ENCODE measurements around the gene PSD4.

Gene PSD4

GRCh38 chr2:113209646-113210171, 35.9 kb downstream of the PSD4 start:
- DNase-seq: no peak

GRCh38 chr2:113211226-113212105, 37.7 kb downstream of the PSD4 start:
- DNase-seq: no peak

GRCh38 chr2:113212245-113213060, 38.7 kb downstream of the PSD4 start:
- DNase-seq: peak; percentile 29

- no peak for DNase-seq
Measured at GRCh38 chr2:113213061-113213930, 39.5 kb downstream of the PSD4 start.

- no peak for DNase-seq
Measured at GRCh38 chr2:113214141-113214540, 40.4 kb downstream of the PSD4 start.

GRCh38 chr2:113215056-113215455, 41.3 kb downstream of the PSD4 start:
- no peak for DNase-seq

- DNase-seq: no peak
Measured at GRCh38 chr2:113216321-113216720, 42.5 kb downstream of the PSD4 start.

GRCh38 chr2:113216891-113217454, 43.2 kb downstream of the PSD4 start:
- DNase-seq: no peak

- no peak for DNase-seq
Measured at GRCh38 chr2:113217455-113218282, 43.9 kb downstream of the PSD4 start.

GRCh38 chr2:113218283-113219091, 44.7 kb downstream of the PSD4 start:
- DNase-seq: no peak

GRCh38 chr2:113219092-113219441, 45.3 kb downstream of the PSD4 start:
- no peak for DNase-seq

- DNase-seq: no peak
Measured at GRCh38 chr2:113219525-113219888, 45.7 kb downstream of the PSD4 start.

- DNase-seq: no peak
Measured at GRCh38 chr2:113219889-113220641, 46.3 kb downstream of the PSD4 start.

GRCh38 chr2:113220970-113221708, 47.4 kb downstream of the PSD4 start:
- no peak for DNase-seq

- DNase-seq: no peak
Measured at GRCh38 chr2:113221846-113222245, 48.1 kb downstream of the PSD4 start.

GRCh38 chr2:113223813-113224212, 50.0 kb downstream of the PSD4 start:
- no peak for DNase-seq

GRCh38 chr2:113224647-113225236, 51.0 kb downstream of the PSD4 start:
- DNase-seq: no peak
